ENCODE data around the gene PTCD2. TPM values are rescaled to one million over a fixed set of nuclear protein-coding genes. Genes with fewer than 3 reads are reported as not detected.

PTCD2 gene
- total and polyA plus RNA-seq, 2 donors from 2014 or later: 7.2 to 9.8 TPM

DNA sequence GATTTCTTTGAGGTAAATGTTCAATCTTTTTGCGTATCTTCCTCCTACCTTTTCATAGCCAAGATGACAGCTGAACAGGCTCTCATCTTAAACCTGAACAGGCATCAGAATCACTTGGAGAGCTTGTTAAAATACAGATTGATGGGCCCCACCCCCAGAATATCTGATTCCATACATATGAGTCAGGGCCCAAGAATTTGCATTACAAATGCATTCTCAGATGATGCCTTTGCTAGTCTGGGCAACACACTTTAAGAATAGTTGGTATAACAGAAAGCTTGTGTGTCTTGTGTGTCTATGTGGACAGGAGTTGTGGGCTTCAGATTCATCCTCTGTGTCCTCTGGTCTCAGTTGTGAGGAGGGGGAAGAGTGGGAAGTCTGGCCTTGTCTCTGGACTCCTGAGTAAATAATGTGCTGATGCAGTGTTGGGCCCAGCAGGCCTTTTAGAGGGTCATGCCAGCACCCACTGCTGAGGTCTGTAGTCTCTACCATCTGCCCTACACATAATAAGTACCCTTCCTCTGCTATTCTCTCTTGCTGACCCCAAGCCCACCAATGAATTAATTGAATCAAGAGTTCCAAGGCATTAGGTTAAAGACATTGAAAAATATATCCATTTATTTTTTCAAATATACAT is 43.1 kb downstream of the PTCD2 start:
- no peak overlapping the region for H3K27ac ChIP-seq (ENCODE audit: low read depth in 2 of 2, low read length in 2 of 2)
- H3K27me3 ChIP-seq (ENCODE audit: control insufficient read depth, insufficient read depth, low read length): no peaks in the 10 kb centered on the region
- peaks cover 0 to 5% (median 0%) of the 10 kb centered on the region in 3 donors for H3K4me1 ChIP-seq (ENCODE audit: control insufficient read depth in 2 of 3, insufficient read depth in 2 of 3, low read depth in 1 of 3, low read length in 3 of 3)
- H3K4me3 ChIP-seq (ENCODE audit: low read length in 3 of 3): no peak overlapping the region
- H3K36me3 ChIP-seq (ENCODE audit: control insufficient read depth in 2 of 3, insufficient read depth in 3 of 3, low read length in 3 of 3): peaks cover 0 to 7% (median 2%) of the 10 kb centered on the region in 3 donors
- DNase-seq (no peak), FAIRE-seq (no peak)
- TF ChIP-seq, protein P1, sequence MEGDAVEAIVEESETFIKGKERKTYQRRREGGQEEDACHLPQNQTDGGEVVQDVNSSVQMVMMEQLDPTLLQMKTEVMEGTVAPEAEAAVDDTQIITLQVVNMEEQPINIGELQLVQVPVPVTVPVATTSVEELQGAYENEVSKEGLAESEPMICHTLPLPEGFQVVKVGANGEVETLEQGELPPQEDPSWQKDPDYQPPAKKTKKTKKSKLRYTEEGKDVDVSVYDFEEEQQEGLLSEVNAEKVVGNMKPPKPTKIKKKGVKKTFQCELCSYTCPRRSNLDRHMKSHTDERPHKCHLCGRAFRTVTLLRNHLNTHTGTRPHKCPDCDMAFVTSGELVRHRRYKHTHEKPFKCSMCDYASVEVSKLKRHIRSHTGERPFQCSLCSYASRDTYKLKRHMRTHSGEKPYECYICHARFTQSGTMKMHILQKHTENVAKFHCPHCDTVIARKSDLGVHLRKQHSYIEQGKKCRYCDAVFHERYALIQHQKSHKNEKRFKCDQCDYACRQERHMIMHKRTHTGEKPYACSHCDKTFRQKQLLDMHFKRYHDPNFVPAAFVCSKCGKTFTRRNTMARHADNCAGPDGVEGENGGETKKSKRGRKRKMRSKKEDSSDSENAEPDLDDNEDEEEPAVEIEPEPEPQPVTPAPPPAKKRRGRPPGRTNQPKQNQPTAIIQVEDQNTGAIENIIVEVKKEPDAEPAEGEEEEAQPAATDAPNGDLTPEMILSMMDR (IDR thresholded peaks at IDR 0.05; ENCODE audit: borderline replicate concordance, extremely low read depth, insufficient read depth): no peak
- H3K9ac ChIP-seq (ENCODE audit: low read length in 3 of 3): no peak overlapping the region
- no peaks in the 10 kb centered on the region for H3K9me3 ChIP-seq (ENCODE audit: control insufficient read depth in 2 of 3, insufficient read depth in 1 of 3, low read length in 3 of 3)
- intact Hi-C loops (cut with DNase I): loop anchor here (5.0 kb wide), 1 partner anchor 164 kb away; no protein-coding TSS in a partner anchor

DNA sequence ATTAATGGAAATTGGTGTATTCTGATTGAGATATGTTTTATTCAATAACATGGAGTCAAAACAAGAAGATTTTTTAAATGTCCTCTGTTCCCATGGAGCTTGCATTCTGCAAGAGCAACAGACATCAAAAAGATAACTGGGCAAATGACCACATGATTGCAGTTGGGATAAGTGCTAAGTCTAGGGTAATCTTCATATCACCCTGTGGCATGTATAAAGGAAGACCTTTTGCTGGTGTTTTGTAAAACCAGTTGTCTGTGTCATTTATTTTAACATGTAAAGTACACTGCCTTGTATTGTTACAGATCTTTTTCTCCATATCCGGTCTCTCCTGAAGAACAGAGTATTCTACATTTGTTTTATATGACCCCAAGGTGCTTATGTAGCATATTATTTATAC is 44.0 kb downstream of the PTCD2 start:
- Histone ChIP-seq H3K9ac (ENCODE audit: low read length in 3 of 3) (no peak overlapping the region), H3K36me3 (ENCODE audit: control insufficient read depth in 2 of 3, insufficient read depth in 3 of 3, low read length in 3 of 3) (peaks cover 0 to 2% (median 0%) of the 10 kb centered on the region in 3 donors), H3K27ac (ENCODE audit: low read depth in 2 of 2, low read length in 2 of 2) (no peak overlapping the region), H3K9me3 (ENCODE audit: control insufficient read depth in 2 of 3, insufficient read depth in 1 of 3, low read length in 3 of 3) (no peaks in the 10 kb centered on the region), H3K27me3 (ENCODE audit: control insufficient read depth, insufficient read depth, low read length) (no peaks in the 10 kb centered on the region), H3K4me1 (ENCODE audit: control insufficient read depth in 2 of 3, insufficient read depth in 2 of 3, low read depth in 1 of 3, low read length in 3 of 3) (peaks cover 0 to 5% (median 0%) of the 10 kb centered on the region in 3 donors), H3K4me3 (ENCODE audit: low read length in 3 of 3) (no peak overlapping the region)
- DNase-seq (no peak), FAIRE-seq (no peak)
- TF ChIP-seq, protein P1 (IDR thresholded peaks at IDR 0.05; ENCODE audit: borderline replicate concordance, extremely low read depth, insufficient read depth): no peak
- intact Hi-C loops (cut with DNase I): loop anchor here (5.0 kb wide), 1 partner anchor 163 kb away; no protein-coding TSS in a partner anchor

DNA sequence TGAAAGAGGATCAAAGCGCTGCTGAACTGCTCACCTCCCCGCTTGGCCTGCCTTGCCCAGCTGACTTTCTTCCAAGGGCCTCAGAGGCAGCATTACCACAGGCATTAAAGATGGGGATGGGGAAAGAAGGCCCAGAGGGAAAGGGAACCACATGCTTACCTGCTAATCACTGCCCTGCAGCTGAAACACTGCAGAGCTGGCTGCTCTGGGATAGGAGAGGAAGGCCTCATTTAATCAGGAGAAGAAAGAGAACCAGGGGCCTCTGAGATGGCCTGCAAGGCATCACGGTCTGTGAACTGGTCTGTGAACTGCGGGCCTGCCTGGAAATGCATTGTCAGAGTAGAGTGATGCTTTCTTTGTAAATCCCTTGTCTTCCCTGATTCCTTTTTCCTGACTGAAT is 44.8 kb downstream of the PTCD2 start:
- H3K27ac ChIP-seq (ENCODE audit: low read depth in 2 of 2, low read length in 2 of 2): no peak overlapping the region
- H3K27me3 ChIP-seq (ENCODE audit: control insufficient read depth, insufficient read depth, low read length): no peaks in the 10 kb centered on the region
- FAIRE-seq (no peak), DNase-seq (no peak)
- H3K9ac ChIP-seq (ENCODE audit: low read length in 3 of 3): no peak overlapping the region
- peaks cover 0 to 2% (median 0%) of the 10 kb centered on the region in 3 donors for H3K36me3 ChIP-seq (ENCODE audit: control insufficient read depth in 2 of 3, insufficient read depth in 3 of 3, low read length in 3 of 3)
- H3K4me1 ChIP-seq (ENCODE audit: control insufficient read depth in 2 of 3, insufficient read depth in 2 of 3, low read depth in 1 of 3, low read length in 3 of 3): peaks cover 0 to 5% (median 0%) of the 10 kb centered on the region in 3 donors
- intact Hi-C loops (cut with DNase I): loop anchor here (5.0 kb wide), 1 partner anchor 162 kb away; no protein-coding TSS in a partner anchor
- H3K4me3 ChIP-seq (ENCODE audit: low read length in 3 of 3): no peak overlapping the region
- TF ChIP-seq, protein P1 (IDR thresholded peaks at IDR 0.05; ENCODE audit: borderline replicate concordance, extremely low read depth, insufficient read depth): no peak
- no peaks in the 10 kb centered on the region for H3K9me3 ChIP-seq (ENCODE audit: control insufficient read depth in 2 of 3, insufficient read depth in 1 of 3, low read length in 3 of 3)
